IPS-20b (cell line): ENCODE data around the gene XBP1.
"Not testable (repeated sequence)": the region's sequence is repeated elsewhere in the genome, so short reads cannot be mapped to it uniquely, and the experiment has no call there.

Experiments used
- H3K27ac ChIP-seq: one replicate; pipeline ENCODE4 v1.5.1; 2013; ENCODE audit warnings: low read length
- H3K27me3 ChIP-seq: 2 replicates; pipeline ENCODE4 v1.6.1; 2013; ENCODE audit warnings: mild to moderate bottlenecking, low read length, inconsistent platforms; ENCODE audit not compliant: insufficient read depth
- H3K36me3 ChIP-seq: 2 replicates; pipeline ENCODE4 v1.6.1; 2013; ENCODE audit warnings: low read depth, mild to moderate bottlenecking, inconsistent platforms, low read length, moderate library complexity; ENCODE audit not compliant: insufficient read depth
- H3K4me1 ChIP-seq: 2 replicates; pipeline ENCODE4 v1.6.1; 2013; ENCODE audit warnings: mild to moderate bottlenecking, control low read depth, inconsistent platforms, low read length, moderate library complexity; ENCODE audit not compliant: insufficient read depth
- H3K4me3 ChIP-seq: 2 replicates; pipeline ENCODE4 v1.5.1; 2013; ENCODE audit warnings: mild to moderate bottlenecking, low read length, inconsistent platforms
- H3K9ac ChIP-seq: 2 replicates; pipeline ENCODE4 v1.6.1; 2013; ENCODE audit warnings: low read depth, mild to moderate bottlenecking, inconsistent platforms, low read length, moderate library complexity
- H3K9me3 ChIP-seq: 2 replicates; pipeline ENCODE4 v1.6.1; 2013; ENCODE audit warnings: mild to moderate bottlenecking, low read depth, low read length, inconsistent platforms; ENCODE audit not compliant: insufficient read depth

The XBP1 gene

DNA sequence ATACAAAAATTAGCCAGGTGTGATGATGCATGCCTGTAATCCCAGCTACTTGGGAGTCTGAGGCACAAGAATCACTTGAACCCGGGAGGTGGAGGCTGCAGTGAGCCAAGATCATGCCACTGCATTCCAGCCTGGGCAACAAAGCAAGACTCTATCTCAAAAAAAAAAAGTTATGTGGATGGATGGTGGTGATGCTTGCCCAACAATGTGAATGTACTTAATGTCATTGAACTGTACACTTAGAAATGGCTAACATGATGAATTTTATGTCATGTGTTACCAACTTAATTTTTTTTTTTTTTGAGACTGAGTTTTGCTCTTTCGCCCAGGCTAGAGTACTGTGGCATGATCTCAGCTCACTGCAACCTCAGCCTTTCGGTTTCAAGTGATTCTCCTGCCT lies 45.9 kb downstream of the XBP1 start:
- H3K4me3 ChIP-seq, H3K4me1 ChIP-seq, H3K9ac ChIP-seq, H3K27ac ChIP-seq, H3K9me3 ChIP-seq, H3K27me3 ChIP-seq: not testable (repeated sequence)
- H3K36me3 ChIP-seq, result peaks cover 23% of the 10 kb centered on the region

DNA sequence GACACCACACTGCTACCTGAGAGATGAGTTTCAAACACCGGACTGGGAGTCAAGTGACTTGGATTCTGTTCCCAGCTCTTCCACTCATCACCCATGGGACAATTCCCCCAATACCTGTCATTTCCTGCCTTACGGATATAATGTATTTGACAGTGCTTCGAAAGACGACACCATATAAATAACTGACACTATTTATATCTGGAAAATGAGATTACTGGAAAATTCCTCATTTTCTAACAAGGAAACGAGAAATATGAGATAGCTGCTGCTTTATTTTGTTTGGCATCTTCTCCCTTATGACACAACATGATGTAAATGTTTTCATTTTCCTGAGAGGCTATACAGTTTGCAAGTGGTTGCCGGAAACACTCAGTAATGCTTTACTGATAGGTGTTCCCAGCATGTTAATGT lies 49.9 kb downstream of the XBP1 start:
- Histone ChIP-seq H3K9me3 (no peaks in the 10 kb centered on the region), H3K9ac (no peak overlapping the region), H3K27me3 (no peaks in the 10 kb centered on the region), H3K27ac (no peak overlapping the region), H3K4me3 (no peak overlapping the region), H3K4me1 (no peaks in the 10 kb centered on the region), H3K36me3 (peaks cover 63% of the 10 kb centered on the region)
